Activated T-helper 1 cell treated with anti-CD3 and anti-CD28 coated beads, Interleukin-12 subunit alpha, Interleukin-12 subunit beta, Interleukin-2, Interleukin-4 antibody, amounts not matched to agents 30 ng/mL and 10 ng/mL and 1 ng/mL, durations not matched to agents 14 hours and 24 hours and 36 hours (primary cell): ENCODE measurements around the gene ELL2. TPM values are rescaled to one million over a fixed set of nuclear protein-coding genes. Genes with fewer than 3 reads are reported as not detected.

Experiments used
- DNase-seq: peaks from one replicate; pipeline ENCODE4 v3.0.0; 2021; ENCODE audit warnings: low spot score
- H3K27ac Mint-ChIP-seq: one replicate; pipeline ENCODE4 v1.8.0; 2021; ENCODE audit warnings: mild to moderate bottlenecking, mixed read lengths
- H3K27me3 Mint-ChIP-seq: one replicate; pipeline ENCODE4 v1.8.0; 2022; ENCODE audit warnings: mild to moderate bottlenecking, moderate library complexity, mixed read lengths; ENCODE audit not compliant: insufficient read depth
- H3K36me3 Mint-ChIP-seq: one replicate; pipeline ENCODE4 v1.8.0; 2021; ENCODE audit warnings: low read depth, mixed read lengths
- H3K4me1 Mint-ChIP-seq: one replicate; pipeline ENCODE4 v1.8.0; 2021; ENCODE audit warnings: low read depth, mixed read lengths
- H3K4me3 Mint-ChIP-seq: one replicate; pipeline ENCODE4 v1.8.0; 2021; ENCODE audit warnings: mild to moderate bottlenecking, moderate library complexity, mixed read lengths
- H3K9me3 Mint-ChIP-seq: one replicate; pipeline ENCODE4 v1.8.0; 2021; ENCODE audit warnings: mixed read lengths
- intact Hi-C: fragments of 100-400 bp; cut with micrococcal nuclease; formaldehyde crosslinking; loops from one replicate; pipeline ENCODE4 v1.15.1; 2024
- total RNA-seq: library from RNA; stranded (reverse); gene quantifications from 2 replicates; pipeline ENCODE4 v1.2.3, GENCODE V29; 2022

ELL2 gene
- total RNA-seq, 1 donor from 2014 or later, result 93.9 TPM

- H3K4me3 Mint-ChIP-seq, result no peak overlapping the region
- no peak overlapping the region for H3K27ac Mint-ChIP-seq
- peaks cover 5% of the 10 kb centered on the region for H3K9me3 Mint-ChIP-seq
- peaks cover 47% of the 10 kb centered on the region for H3K4me1 Mint-ChIP-seq
- no peak for DNase-seq
- peaks cover 30% of the 10 kb centered on the region for H3K36me3 Mint-ChIP-seq
- no peaks in the 10 kb centered on the region for H3K27me3 Mint-ChIP-seq
- intact Hi-C loops, result no loop called here
Measured at GRCh38 chr5:95942414-95942813, 19.2 kb downstream of the ELL2 start.

- Mint-ChIP-seq H3K36me3 (peaks cover 28% of the 10 kb centered on the region), H3K4me3 (no peak overlapping the region), H3K9me3 (peaks cover 5% of the 10 kb centered on the region), H3K27ac (no peak overlapping the region), H3K27me3 (no peaks in the 10 kb centered on the region), H3K4me1 (peaks cover 46% of the 10 kb centered on the region)
- intact Hi-C loops, result no loop called here
- DNase-seq, result no peak
Measured at GRCh38 chr5:95941756-95942155, 19.9 kb downstream of the ELL2 start.

- no peaks in the 10 kb centered on the region for H3K9me3 Mint-ChIP-seq
Measured at GRCh38 chr5:95940758-95941682, 20.6 kb downstream of the ELL2 start.

DNA sequence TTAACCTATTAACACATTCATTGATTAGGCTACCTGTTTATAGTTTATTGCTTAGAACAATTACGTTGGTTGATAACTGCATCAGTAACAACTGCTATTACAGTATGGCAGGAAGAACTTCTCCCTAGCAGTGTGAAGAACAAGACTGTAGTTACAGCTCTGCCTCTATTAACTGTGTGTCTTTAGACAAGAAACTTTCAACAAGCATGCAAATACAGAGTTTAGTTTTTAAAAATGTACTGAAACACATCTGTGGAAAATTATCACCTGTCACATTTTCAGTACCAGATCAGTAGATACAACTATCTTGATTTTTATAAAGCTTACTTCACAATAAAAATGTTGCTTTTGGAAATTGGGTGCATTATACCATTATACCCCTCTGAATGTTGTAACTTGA, 22.2 kb downstream of the ELL2 start:
- intact Hi-C loops, result no loop called here
- Mint-ChIP-seq H3K9me3 (no peaks in the 10 kb centered on the region), H3K4me3 (no peak overlapping the region), H3K4me1 (peaks cover 41% of the 10 kb centered on the region), H3K27ac (no peak overlapping the region), H3K36me3 (peaks cover 20% of the 10 kb centered on the region), H3K27me3 (no peaks in the 10 kb centered on the region)
- DNase-seq, result no peak

More at GRCh38 chr5:95940758-95941682, 20.6 kb downstream of the ELL2 start:
- no peaks in the 10 kb centered on the region for H3K27me3 Mint-ChIP-seq
- no peak overlapping the region for H3K27ac Mint-ChIP-seq
- peaks cover 43% of the 10 kb centered on the region for H3K4me1 Mint-ChIP-seq
- no peak for DNase-seq
- H3K4me3 Mint-ChIP-seq, result no peak overlapping the region
- intact Hi-C loops, result no loop called here
- peaks cover 25% of the 10 kb centered on the region for H3K36me3 Mint-ChIP-seq

DNA sequence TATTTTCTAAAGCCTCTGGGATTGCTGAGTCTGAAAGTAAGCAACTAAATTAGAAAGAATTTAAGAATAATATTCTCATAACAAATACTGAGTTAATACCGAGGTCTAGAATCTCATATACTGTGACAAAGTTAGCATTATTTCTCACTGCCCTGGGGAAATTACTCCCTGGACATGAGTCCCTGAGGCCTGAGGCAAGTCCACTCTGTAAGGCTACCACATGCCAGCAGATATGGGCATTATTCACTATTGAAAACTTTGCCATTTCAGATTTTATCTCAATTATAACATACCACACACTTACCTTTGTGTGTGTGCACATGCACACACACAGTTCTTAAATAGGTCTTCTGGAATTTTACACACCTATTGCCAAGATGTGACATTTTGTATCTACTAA, 22.9 kb downstream of the ELL2 start:
- H3K36me3 Mint-ChIP-seq, result peaks cover 20% of the 10 kb centered on the region
- H3K4me3 Mint-ChIP-seq, result no peak overlapping the region
- H3K27me3 Mint-ChIP-seq, result no peaks in the 10 kb centered on the region
- no peak for DNase-seq
- peaks cover 43% of the 10 kb centered on the region for H3K4me1 Mint-ChIP-seq
- intact Hi-C loops, result no loop called here
- H3K9me3 Mint-ChIP-seq, result no peaks in the 10 kb centered on the region
- no peak overlapping the region for H3K27ac Mint-ChIP-seq

- DNase-seq, result no peak
- Mint-ChIP-seq H3K27ac (no peak overlapping the region), H3K9me3 (no peaks in the 10 kb centered on the region), H3K27me3 (no peaks in the 10 kb centered on the region), H3K4me1 (peaks cover 45% of the 10 kb centered on the region), H3K4me3 (no peak overlapping the region), H3K36me3 (peaks cover 20% of the 10 kb centered on the region)
- intact Hi-C loops, result no loop called here
Measured at GRCh38 chr5:95938347-95938746, 23.3 kb downstream of the ELL2 start.

- no peaks in the 10 kb centered on the region for H3K27me3 Mint-ChIP-seq
- peaks cover 49% of the 10 kb centered on the region for H3K4me1 Mint-ChIP-seq
- H3K4me3 Mint-ChIP-seq, result no peak overlapping the region
- no peaks in the 10 kb centered on the region for H3K9me3 Mint-ChIP-seq
- H3K27ac Mint-ChIP-seq, result no peak overlapping the region
- H3K36me3 Mint-ChIP-seq, result peaks cover 20% of the 10 kb centered on the region
- DNase-seq, result no peak
- intact Hi-C loops, result no loop called here
Measured at GRCh38 chr5:95937607-95938152, 24.0 kb downstream of the ELL2 start.

- Mint-ChIP-seq H3K4me3 (no peak overlapping the region), H3K27ac (no peak overlapping the region), H3K4me1 (peaks cover 49% of the 10 kb centered on the region), H3K36me3 (peaks cover 21% of the 10 kb centered on the region), H3K27me3 (no peaks in the 10 kb centered on the region), H3K9me3 (no peaks in the 10 kb centered on the region)
- DNase-seq, result no peak
- intact Hi-C loops, result no loop called here
Measured at GRCh38 chr5:95936812-95937397, 24.7 kb downstream of the ELL2 start.

GRCh38 chr5:95935553-95936100, 26.0 kb downstream of the ELL2 start:
- intact Hi-C loops, result no loop called here
- Mint-ChIP-seq H3K4me1 (peaks cover 47% of the 10 kb centered on the region), H3K9me3 (no peaks in the 10 kb centered on the region), H3K36me3 (peaks cover 25% of the 10 kb centered on the region), H3K27me3 (no peaks in the 10 kb centered on the region), H3K4me3 (no peak overlapping the region), H3K27ac (no peak overlapping the region)
- no peak for DNase-seq

DNA sequence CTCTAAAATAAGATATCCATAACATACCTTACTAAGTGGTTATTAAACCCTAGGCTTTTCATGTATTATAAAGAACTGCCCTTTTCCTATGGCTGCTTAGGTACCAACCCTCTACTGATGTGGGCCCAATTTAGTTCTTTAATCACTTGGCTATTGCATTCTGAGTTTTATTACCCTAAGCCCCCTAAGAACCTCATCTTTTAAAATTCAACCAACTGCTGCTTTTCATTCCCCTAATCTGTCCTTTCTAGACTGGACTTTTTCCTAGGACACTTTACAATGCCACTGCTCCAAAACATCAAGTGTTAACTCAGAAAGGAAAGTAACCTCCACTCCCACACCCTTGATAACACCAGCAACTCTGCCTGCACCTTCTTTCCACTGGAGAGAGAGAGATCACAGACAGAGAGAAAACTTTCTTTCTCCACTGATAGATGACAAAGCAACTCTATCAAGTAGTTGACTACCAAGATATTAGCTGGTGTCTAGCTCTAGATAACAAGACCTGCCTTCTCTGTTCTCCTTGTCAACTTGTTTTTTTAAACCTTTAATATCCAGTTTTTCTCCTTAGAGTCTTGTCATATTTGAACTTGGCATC, 27.3 kb downstream of the ELL2 start:
- Mint-ChIP-seq H3K36me3 (peaks cover 32% of the 10 kb centered on the region), H3K9me3 (no peaks in the 10 kb centered on the region), H3K4me1 (peaks cover 55% of the 10 kb centered on the region), H3K27me3 (no peaks in the 10 kb centered on the region), H3K4me3 (no peak overlapping the region), H3K27ac (peak overlapping the region; percentile 76)
- no peak for DNase-seq
- intact Hi-C loops, result no loop called here

DNA sequence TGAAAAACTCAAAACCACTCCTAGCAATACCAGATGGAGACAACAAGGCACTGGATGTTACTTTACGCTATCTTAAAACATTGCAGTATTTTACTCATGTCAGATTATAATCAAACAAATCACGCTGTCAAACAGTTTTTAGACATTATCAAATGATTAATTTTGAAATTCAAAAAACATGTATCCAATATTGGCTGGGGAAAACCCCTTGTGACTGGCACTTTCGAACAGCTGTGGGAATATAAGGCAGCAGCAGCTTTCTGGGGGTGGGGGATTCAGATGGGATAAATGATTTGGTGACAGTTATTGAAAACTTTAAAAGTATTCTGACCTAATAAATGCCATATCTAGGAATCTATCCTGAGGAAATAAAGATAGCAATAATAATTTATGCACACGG, 28.7 kb downstream of the ELL2 start:
- Mint-ChIP-seq H3K4me1 (peaks cover 68% of the 10 kb centered on the region), H3K4me3 (no peak overlapping the region), H3K27me3 (no peaks in the 10 kb centered on the region), H3K9me3 (no peaks in the 10 kb centered on the region), H3K27ac (no peak overlapping the region), H3K36me3 (peaks cover 31% of the 10 kb centered on the region)
- DNase-seq, result no peak
- intact Hi-C loops, result no loop called here

DNA sequence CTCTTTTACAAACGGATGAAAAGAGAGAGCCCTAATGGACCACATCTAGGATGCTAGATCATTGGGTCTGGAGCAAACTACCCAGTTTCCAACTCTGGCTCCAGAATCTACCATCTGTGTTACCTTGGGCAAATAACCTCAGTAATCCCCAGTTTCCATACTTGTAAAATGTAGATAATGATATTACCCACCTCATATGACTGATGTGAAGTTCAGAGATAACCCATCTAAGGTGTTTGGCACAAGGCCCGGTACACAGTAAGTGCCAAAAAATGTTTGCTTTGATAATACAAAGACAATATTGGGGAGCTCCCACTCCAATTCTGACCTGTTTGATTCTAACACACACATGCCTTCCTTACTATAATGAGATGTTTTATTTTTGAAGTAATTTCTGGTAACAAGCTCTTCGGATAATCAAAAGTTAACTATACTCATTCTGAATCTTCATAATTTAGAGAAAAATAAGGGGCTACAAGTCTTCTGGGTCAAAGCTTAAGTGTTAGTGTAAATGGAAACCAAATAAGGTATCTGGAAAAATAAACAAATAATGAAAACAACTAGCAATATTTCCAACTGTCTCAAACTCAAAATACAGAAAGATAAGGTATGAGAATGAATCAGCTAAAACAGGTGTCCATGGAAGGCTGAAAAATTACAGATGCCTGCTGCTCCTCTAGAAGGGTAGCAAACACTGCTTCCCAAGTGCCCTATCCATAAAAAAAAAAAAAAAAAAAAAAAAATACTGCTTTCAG, 30.4 kb downstream of the ELL2 start:
- Mint-ChIP-seq H3K4me1 (peaks cover 75% of the 10 kb centered on the region), H3K36me3 (peaks cover 26% of the 10 kb centered on the region), H3K27ac (no peak overlapping the region), H3K27me3 (no peaks in the 10 kb centered on the region), H3K9me3 (no peaks in the 10 kb centered on the region), H3K4me3 (no peak overlapping the region)
- intact Hi-C loops, result no loop called here
- DNase-seq, result no peak
